SK-N-SH (cell line): ENCODE data around the gene NFKB2.
A peak's percentile ranks its signal among the peaks of the same experiment; 100 is the strongest.

ENCODE experiments used
- EP300 ChIP-seq, 2 experiments: IDR thresholded peaks; 2 replicates each; pipeline versions ENCODE4 v1.4.0 to v1.6.1; 2012; ENCODE audit warnings: borderline replicate concordance in 1 of 2, low read depth in 1 of 2, low read length in 1 of 2
- EZH2phosphoT487 ChIP-seq: fragments of 200-600 bp; sonication (generic); IDR thresholded peaks from 2 replicates; pipeline ENCODE4 v1.6.1; 2017; ENCODE audit warnings: low read depth, mixed run types, mild to moderate bottlenecking, antibody characterized with exemption, moderate library complexity, borderline replicate concordance
- FOSL2 ChIP-seq: IDR thresholded peaks from 2 replicates; pipeline ENCODE4 v1.4.0; 2012; ENCODE audit warnings: low read depth, mild to moderate bottlenecking, moderate library complexity, borderline replicate concordance
- NRF1 ChIP-seq: IDR thresholded peaks from 2 replicates; pipeline ENCODE4 v1.6.1; 2012; ENCODE audit warnings: low read depth, mild to moderate bottlenecking, low read length
- POLR2AphosphoS5 ChIP-seq: IDR thresholded peaks from 2 replicates; pipeline ENCODE4 v1.6.1; 2012; ENCODE audit warnings: low read depth, low read length
- RAD21 ChIP-seq: IDR thresholded peaks from 2 replicates; pipeline ENCODE4 v1.6.1; 2012; ENCODE audit warnings: mild to moderate bottlenecking, low read length
- RCOR1 ChIP-seq: fragments of 150-350 bp; IDR thresholded peaks from 2 replicates; pipeline ENCODE4 v1.6.1; 2017; ENCODE audit warnings: antibody characterized with exemption, low read length
- SMC3 ChIP-seq: IDR thresholded peaks from 2 replicates; pipeline ENCODE4 v1.6.1; 2012; ENCODE audit warnings: low read depth, low read length, improper control_type of control experiment
- TAF1 ChIP-seq: IDR thresholded peaks from 2 replicates; pipeline ENCODE4 v1.6.1; 2012; ENCODE audit warnings: low read depth, mild to moderate bottlenecking, low read length, moderate library complexity, borderline replicate concordance
- TF ChIP-seq, protein P1 (sequence below): fragments of 200-600 bp; sonication (generic); IDR thresholded peaks from 2 replicates; pipeline ENCODE4 v1.6.1; 2017; ENCODE audit warnings: antibody characterized with exemption, mild to moderate bottlenecking, moderate library complexity
- TF ChIP-seq, protein P2 (sequence below): IDR thresholded peaks from 2 replicates; pipeline ENCODE4 v1.4.0; 2012; ENCODE audit warnings: low read depth, borderline replicate concordance
- TF ChIP-seq, protein P3 (sequence below): fragments of 150-350 bp; IDR thresholded peaks from 2 replicates; pipeline ENCODE4 v1.6.1; 2017; ENCODE audit warnings: antibody characterized with exemption, low read length, low read depth, borderline replicate concordance

DNA sequence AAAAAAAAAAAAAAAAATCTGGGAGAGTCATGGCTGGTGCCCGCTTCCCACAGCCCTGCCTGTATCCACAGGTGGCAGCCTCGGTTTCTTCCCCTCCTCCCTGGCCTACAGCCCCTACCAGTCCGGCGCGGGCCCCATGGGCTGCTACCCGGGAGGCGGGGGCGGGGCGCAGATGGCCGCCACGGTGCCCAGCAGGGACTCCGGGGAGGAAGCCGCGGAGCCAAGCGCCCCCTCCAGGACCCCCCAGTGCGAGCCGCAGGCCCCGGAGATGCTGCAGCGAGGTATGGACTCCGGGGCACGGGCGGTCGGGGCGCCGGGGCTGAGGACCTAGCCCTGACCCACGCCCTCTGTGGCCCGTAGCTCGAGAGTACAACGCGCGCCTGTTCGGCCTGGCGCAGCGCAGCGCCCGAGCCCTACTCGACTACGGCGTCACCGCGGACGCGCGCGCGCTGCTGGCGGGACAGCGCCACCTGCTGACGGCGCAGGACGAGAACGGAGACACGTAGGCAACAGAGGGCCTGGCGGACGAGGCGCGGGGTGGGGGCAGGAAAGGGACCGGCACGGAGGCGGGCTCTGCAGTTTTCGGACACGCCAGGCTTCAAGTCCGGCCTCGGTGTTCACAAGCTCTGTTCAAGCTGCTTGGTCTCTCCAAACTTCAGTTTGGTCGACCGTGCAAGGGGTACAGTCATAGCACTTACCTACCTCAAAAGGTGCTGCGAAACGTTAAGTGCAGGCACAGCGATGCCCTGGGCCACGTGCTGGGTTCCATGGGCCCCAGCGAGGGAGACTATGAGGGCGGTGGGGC, 3.9 kb downstream of the NFKB2 start:
- TF ChIP-seq RAD21 = peak; percentile 55
- TF ChIP-seq EZH2phosphoT487 = no peak
- TF ChIP-seq, protein P1, sequence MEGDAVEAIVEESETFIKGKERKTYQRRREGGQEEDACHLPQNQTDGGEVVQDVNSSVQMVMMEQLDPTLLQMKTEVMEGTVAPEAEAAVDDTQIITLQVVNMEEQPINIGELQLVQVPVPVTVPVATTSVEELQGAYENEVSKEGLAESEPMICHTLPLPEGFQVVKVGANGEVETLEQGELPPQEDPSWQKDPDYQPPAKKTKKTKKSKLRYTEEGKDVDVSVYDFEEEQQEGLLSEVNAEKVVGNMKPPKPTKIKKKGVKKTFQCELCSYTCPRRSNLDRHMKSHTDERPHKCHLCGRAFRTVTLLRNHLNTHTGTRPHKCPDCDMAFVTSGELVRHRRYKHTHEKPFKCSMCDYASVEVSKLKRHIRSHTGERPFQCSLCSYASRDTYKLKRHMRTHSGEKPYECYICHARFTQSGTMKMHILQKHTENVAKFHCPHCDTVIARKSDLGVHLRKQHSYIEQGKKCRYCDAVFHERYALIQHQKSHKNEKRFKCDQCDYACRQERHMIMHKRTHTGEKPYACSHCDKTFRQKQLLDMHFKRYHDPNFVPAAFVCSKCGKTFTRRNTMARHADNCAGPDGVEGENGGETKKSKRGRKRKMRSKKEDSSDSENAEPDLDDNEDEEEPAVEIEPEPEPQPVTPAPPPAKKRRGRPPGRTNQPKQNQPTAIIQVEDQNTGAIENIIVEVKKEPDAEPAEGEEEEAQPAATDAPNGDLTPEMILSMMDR = peak; percentile 87
- TF ChIP-seq FOSL2 = no peak
- TF ChIP-seq TAF1 = peak; percentile 38; the same call in 1 of the 2 replicates
- TF ChIP-seq NRF1 = peak; percentile 40; the same call in 1 of the 2 replicates
- TF ChIP-seq SMC3 = peak; percentile 69
- TF ChIP-seq EP300 (IDR thresholded peaks at IDR 0.05; ENCODE audit: borderline replicate concordance in 1 of 2, low read depth in 1 of 2, low read length in 1 of 2) = no peak
- peak; percentile 32; the same call in 1 of the 2 replicates for TF ChIP-seq POLR2AphosphoS5
- TF ChIP-seq, protein P2, sequence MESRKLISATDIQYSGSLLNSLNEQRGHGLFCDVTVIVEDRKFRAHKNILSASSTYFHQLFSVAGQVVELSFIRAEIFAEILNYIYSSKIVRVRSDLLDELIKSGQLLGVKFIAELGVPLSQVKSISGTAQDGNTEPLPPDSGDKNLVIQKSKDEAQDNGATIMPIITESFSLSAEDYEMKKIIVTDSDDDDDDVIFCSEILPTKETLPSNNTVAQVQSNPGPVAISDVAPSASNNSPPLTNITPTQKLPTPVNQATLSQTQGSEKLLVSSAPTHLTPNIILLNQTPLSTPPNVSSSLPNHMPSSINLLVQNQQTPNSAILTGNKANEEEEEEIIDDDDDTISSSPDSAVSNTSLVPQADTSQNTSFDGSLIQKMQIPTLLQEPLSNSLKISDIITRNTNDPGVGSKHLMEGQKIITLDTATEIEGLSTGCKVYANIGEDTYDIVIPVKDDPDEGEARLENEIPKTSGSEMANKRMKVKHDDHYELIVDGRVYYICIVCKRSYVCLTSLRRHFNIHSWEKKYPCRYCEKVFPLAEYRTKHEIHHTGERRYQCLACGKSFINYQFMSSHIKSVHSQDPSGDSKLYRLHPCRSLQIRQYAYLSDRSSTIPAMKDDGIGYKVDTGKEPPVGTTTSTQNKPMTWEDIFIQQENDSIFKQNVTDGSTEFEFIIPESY = no peak
- peak; percentile 60; the same call in 1 of the 2 replicates for TF ChIP-seq RCOR1
- TF ChIP-seq, protein P3, sequence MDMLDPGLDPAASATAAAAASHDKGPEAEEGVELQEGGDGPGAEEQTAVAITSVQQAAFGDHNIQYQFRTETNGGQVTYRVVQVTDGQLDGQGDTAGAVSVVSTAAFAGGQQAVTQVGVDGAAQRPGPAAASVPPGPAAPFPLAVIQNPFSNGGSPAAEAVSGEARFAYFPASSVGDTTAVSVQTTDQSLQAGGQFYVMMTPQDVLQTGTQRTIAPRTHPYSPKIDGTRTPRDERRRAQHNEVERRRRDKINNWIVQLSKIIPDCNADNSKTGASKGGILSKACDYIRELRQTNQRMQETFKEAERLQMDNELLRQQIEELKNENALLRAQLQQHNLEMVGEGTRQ = no peak
